ENCODE data around the gene S100A11. TPM values are rescaled to one million over a fixed set of nuclear protein-coding genes. Genes with fewer than 3 reads are reported as not detected.

Gene S100A11
- total RNA-seq, 1 experiment from 2014 or later, result 302 TPM

DNA sequence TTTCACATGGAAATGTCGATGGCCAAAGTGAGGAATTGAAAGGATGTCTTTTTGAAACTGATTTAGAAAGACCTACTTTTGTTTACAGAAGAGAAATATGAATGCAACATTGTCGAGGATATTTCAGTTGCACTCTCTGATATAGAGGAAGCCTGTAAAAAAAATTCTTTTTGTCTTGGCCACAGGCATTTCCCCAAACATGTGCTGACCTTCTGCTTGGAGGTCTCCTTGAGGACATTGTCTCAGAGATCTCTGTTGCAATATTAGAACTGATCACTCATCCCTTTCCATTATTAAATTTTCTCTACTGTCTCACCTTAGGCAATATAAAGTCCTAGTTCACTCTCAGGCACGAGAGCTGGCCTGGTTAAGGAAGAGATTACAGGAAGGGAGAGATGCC, 16.0 kb downstream of the S100A11 start:
- H3K9me3 Mint-ChIP-seq, result no peaks in the 10 kb centered on the region
- H3K9ac ChIP-seq (ENCODE audit: extremely low read depth, insufficient read length, low read length), result no peak overlapping the region
- H4K20me1 ChIP-seq (ENCODE audit: control insufficient read depth, insufficient read depth, insufficient read length), result no peaks in the 10 kb centered on the region
- H3K36me3 Mint-ChIP-seq (ENCODE audit: insufficient read depth in 1 of 3, low read depth in 3 of 3), result no peaks in the 10 kb centered on the region
- no peaks in the 10 kb centered on the region for H3K4me1 ChIP-seq (ENCODE audit: insufficient read depth, low read length)
- no peak overlapping the region for H2BK120ac ChIP-seq (ENCODE audit: low read depth, low read length, poor library complexity, severe bottlenecking)
- no peaks in the 10 kb centered on the region for H3K27me3 ChIP-seq (ENCODE audit: insufficient read depth, low read length)
- H3K23me2 ChIP-seq (ENCODE audit: insufficient read length, low read depth, low read length, poor library complexity, severe bottlenecking), result no peaks in the 10 kb centered on the region
- no peaks in the 10 kb centered on the region for H3K79me2 ChIP-seq (ENCODE audit: insufficient read depth, low read length)
- H3K4me1 Mint-ChIP-seq, result peaks cover 25 to 27% of the 10 kb centered on the region in 2 experiments
- no peak overlapping the region for H2AFZ ChIP-seq (ENCODE audit: low read length)
- H3K18ac ChIP-seq (ENCODE audit: insufficient read length, low read depth, low read length), result no peak overlapping the region
- no CpG with 5 or more reads among the region's 3 CpGs for WGBS (ENCODE audit: extremely low coverage, insufficient read length, low lambda C conversion rate)
- no peaks in the 10 kb centered on the region for H3K79me1 ChIP-seq (ENCODE audit: insufficient read depth, low read depth, low read length, poor library complexity, severe bottlenecking)
- H4K5ac ChIP-seq (ENCODE audit: insufficient read length, low read depth, low read length), result no peak overlapping the region
- H2BK15ac ChIP-seq (ENCODE audit: low read depth, low read length), result no peak overlapping the region
- H3K56ac ChIP-seq (ENCODE audit: insufficient read length, low read depth, low read length), result no peak overlapping the region
- H2AK5ac ChIP-seq (ENCODE audit: insufficient read length, low read length), result no peak overlapping the region
- no peaks in the 10 kb centered on the region for H3K9me3 ChIP-seq (ENCODE audit: control insufficient read depth, low read depth, low read length)
- no peak overlapping the region for H3K4ac ChIP-seq (ENCODE audit: low read depth, low read length)
- no peak overlapping the region for H3T11ph ChIP-seq (ENCODE audit: low read length)
- no peak overlapping the region for H3K27ac Mint-ChIP-seq
- no peak overlapping the region for H2BK20ac ChIP-seq (ENCODE audit: low read depth, low read length, poor library complexity, severe bottlenecking)
- no peaks in the 10 kb centered on the region for H3K27me3 Mint-ChIP-seq (ENCODE audit: low read depth)
- H3K23ac ChIP-seq (ENCODE audit: insufficient read length, low read depth, low read length), result no peak overlapping the region
- no peak overlapping the region for H3K27ac ChIP-seq (ENCODE audit: insufficient read length, low read depth, low read length)
- H4K8ac ChIP-seq (replicated peaks; ENCODE audit: insufficient read length, low read depth, low read length), result no peak overlapping the region
- H3K4me3 Mint-ChIP-seq, result no peak overlapping the region
- no peak overlapping the region for H2BK5ac ChIP-seq (ENCODE audit: insufficient read length, low read length)
- no peak overlapping the region for H3K14ac ChIP-seq (ENCODE audit: insufficient read depth, low read length)
- H4K91ac ChIP-seq (ENCODE audit: insufficient read length, low read depth, low read length), result no peak overlapping the region
- no peak for DNase-seq
- H2BK12ac ChIP-seq (ENCODE audit: insufficient read length, low read depth, low read length), result no peak overlapping the region
- TF ChIP-seq, protein P1, sequence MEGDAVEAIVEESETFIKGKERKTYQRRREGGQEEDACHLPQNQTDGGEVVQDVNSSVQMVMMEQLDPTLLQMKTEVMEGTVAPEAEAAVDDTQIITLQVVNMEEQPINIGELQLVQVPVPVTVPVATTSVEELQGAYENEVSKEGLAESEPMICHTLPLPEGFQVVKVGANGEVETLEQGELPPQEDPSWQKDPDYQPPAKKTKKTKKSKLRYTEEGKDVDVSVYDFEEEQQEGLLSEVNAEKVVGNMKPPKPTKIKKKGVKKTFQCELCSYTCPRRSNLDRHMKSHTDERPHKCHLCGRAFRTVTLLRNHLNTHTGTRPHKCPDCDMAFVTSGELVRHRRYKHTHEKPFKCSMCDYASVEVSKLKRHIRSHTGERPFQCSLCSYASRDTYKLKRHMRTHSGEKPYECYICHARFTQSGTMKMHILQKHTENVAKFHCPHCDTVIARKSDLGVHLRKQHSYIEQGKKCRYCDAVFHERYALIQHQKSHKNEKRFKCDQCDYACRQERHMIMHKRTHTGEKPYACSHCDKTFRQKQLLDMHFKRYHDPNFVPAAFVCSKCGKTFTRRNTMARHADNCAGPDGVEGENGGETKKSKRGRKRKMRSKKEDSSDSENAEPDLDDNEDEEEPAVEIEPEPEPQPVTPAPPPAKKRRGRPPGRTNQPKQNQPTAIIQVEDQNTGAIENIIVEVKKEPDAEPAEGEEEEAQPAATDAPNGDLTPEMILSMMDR (conservative IDR thresholded peaks at IDR 0.05), result no peak
- H3K4me2 ChIP-seq (ENCODE audit: insufficient read depth, insufficient read length, low read length), result no peak overlapping the region
